Left ventricle myocardium inferior (tissue), 1 donor: ENCODE data around the gene MAP3K5. TPM values are rescaled to one million over a fixed set of nuclear protein-coding genes. Genes with fewer than 3 reads are reported as not detected.
"Not testable (repeated sequence)": the region's sequence is repeated elsewhere in the genome, so short reads cannot be mapped to it uniquely, and the experiment has no call there.

Experiments
- DNase-seq: peaks from one replicate; pipeline ENCODE4 v3.0.0-alpha.2; 2020
- H3K27ac ChIP-seq: fragments of 200-600 bp; replicated peaks from 2 replicates; pipeline ENCODE4 v1.8.0; 2021
- H3K27me3 ChIP-seq: fragments of 200-600 bp; 2 replicates; pipeline ENCODE4 v1.8.0; 2021; ENCODE audit warnings: low read depth
- H3K36me3 ChIP-seq: fragments of 200-600 bp; 2 replicates; pipeline ENCODE4 v1.8.0; 2021
- H3K4me1 ChIP-seq: fragments of 200-600 bp; 2 replicates; pipeline ENCODE4 v1.8.0; 2021
- H3K4me3 ChIP-seq: fragments of 200-600 bp; 2 replicates; pipeline ENCODE4 v1.8.0; 2021; ENCODE audit warnings: mild to moderate bottlenecking, moderate library complexity
- H3K9me3 ChIP-seq: fragments of 200-600 bp; replicated peaks from 2 replicates; pipeline ENCODE4 v1.8.0; 2021
- intact Hi-C: fragments of 100-400 bp; cut with micrococcal nuclease; formaldehyde crosslinking; loops from one replicate; pipeline ENCODE4 v1.11.0; 2022
- total RNA-seq: library from RNA; stranded (reverse); fragmentation: NEBNext Ultra II Directional; extraction: Animal tissue kit (Norgen Biotek cat#: 25700); gene quantifications from one replicate; pipeline ENCODE4 v1.2.1, GENCODE V29; 2021
- TF ChIP-seq, protein P1 (sequence below): fragments of 200-600 bp; IDR thresholded peaks from 2 replicates; pipeline ENCODE4 v1.8.0; 2021; ENCODE audit warnings: antibody characterized with exemption, mild to moderate bottlenecking, borderline replicate concordance
- donor health status: DM: no; HTN: yes; CAD: no; lungs with severe emphysema.

MAP3K5 gene
- total RNA-seq, 1 donor from 2014 or later, result 44.1 TPM

DNA sequence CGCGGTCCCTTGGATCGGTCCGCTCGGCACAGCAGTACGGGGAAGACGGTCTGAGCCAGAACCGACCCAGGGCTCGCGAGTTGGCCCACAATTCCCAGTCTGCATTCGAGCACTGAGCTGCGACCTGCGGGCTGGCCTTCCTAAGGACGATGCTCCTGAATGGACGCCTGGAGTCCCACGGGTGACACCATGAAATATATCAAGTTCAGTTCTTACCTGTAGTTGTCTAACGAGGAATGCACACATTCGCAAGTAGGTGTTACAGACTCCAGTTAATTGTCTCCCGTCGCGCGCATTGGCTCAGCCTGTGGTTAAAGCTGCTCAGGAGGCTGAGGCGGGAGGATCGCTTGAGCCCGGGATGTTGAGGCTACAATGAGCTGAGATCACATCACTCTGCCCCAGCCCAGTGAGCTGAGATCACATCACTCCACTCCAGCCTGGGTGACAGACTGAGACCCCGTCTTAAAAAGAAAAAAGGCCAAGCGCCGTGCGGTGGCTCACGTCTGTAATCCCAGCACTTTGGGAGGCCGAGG lies 30.9 kb upstream of the MAP3K5 start:
- no peaks in the 10 kb centered on the region for H3K27me3 ChIP-seq
- peak overlapping the region; percentile 97 for H3K27ac ChIP-seq
- intact Hi-C loops, result no loop called here
- peak overlapping the region; percentile 80 for H3K4me3 ChIP-seq
- DNase-seq, result no peak
- peaks cover 55% of the 10 kb centered on the region for H3K4me1 ChIP-seq
- H3K36me3 ChIP-seq, result peaks cover 7% of the 10 kb centered on the region
- TF ChIP-seq, protein P1, sequence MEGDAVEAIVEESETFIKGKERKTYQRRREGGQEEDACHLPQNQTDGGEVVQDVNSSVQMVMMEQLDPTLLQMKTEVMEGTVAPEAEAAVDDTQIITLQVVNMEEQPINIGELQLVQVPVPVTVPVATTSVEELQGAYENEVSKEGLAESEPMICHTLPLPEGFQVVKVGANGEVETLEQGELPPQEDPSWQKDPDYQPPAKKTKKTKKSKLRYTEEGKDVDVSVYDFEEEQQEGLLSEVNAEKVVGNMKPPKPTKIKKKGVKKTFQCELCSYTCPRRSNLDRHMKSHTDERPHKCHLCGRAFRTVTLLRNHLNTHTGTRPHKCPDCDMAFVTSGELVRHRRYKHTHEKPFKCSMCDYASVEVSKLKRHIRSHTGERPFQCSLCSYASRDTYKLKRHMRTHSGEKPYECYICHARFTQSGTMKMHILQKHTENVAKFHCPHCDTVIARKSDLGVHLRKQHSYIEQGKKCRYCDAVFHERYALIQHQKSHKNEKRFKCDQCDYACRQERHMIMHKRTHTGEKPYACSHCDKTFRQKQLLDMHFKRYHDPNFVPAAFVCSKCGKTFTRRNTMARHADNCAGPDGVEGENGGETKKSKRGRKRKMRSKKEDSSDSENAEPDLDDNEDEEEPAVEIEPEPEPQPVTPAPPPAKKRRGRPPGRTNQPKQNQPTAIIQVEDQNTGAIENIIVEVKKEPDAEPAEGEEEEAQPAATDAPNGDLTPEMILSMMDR, result no peak
- no peaks in the 10 kb centered on the region for H3K9me3 ChIP-seq

DNA sequence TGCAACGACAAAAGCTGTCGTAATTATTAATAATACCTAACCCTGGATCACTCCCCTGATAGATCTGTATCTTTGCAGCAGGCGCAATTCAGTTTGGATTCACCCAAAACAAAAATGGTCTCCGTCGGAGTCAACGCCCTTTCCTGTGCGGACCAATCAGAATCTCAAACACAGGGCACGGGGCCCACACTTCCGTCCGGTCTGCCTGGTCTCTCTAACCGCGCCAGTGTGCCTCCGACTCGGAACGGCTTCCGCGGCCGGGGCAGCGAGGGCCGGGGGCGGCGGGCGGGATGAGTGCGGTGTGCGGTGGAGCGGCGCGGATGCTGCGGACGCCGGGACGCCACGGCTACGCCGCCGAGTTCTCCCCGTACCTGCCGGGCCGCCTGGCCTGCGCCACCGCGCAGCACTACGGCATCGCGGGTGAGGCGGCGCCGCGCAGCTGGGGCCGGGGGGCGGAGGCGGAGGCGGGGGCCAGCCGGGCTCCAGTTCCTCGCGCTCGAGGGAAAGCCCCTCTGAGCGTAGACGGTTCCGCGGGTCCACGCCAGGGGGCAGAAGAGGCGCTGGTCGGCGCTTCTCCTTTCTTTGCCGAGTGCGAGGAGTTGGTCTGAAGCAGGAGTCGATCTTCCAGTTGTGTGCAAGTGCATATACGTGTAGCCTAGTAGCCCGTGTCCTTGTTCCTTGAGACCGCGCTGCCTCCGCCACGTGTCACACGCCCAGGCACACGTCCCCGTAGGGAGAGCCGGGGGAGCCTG lies 30.3 kb upstream of the MAP3K5 start, which contains the start of gene PEX7:
Gene PEX7, plus strand, starts transcription at position 217 of the 752 bp plus-strand sequence. Its CDS starts 74 bp downstream, at position 291.
- Histone ChIP-seq H3K36me3 (peaks cover 7% of the 10 kb centered on the region), H3K4me3 (peak within 1 kb of the TSS; percentile 80), H3K27ac (peak within 1 kb of the TSS; percentile 97), H3K27me3 (no peaks in the 10 kb centered on the region), H3K9me3 (no peaks in the 10 kb centered on the region), H3K4me1 (peaks cover 50% of the 10 kb centered on the region)
- DNase-seq, result peak; percentile 92
- TF ChIP-seq, protein P1, result peak; percentile 78
- intact Hi-C loops, result no loop called here

DNA sequence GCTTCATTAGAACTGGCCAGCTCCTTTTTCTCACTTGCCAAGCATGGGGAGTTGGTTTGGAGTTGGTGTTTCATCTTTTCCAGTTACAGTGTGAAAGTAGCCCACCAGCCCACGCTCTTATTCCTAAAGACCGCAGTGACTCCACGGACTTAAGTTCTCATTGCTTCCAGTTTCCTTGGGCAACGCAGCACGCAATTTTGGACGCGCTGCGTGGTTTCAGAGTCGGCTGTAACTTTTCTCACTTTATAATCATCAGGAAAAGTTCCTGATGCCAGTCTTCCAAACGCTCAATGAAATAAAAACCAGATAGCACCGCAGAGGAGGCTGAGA lies 29.7 kb upstream of the MAP3K5 start:
- H3K27me3 ChIP-seq, result no peaks in the 10 kb centered on the region
- H3K4me1 ChIP-seq, result peaks cover 49% of the 10 kb centered on the region
- DNase-seq, result no peak
- peak overlapping the region; percentile 97 for H3K27ac ChIP-seq
- TF ChIP-seq, protein P1, result no peak
- intact Hi-C loops, result no loop called here
- H3K4me3 ChIP-seq, result peak overlapping the region; percentile 80
- H3K9me3 ChIP-seq, result no peaks in the 10 kb centered on the region
- peaks cover 7% of the 10 kb centered on the region for H3K36me3 ChIP-seq

DNA sequence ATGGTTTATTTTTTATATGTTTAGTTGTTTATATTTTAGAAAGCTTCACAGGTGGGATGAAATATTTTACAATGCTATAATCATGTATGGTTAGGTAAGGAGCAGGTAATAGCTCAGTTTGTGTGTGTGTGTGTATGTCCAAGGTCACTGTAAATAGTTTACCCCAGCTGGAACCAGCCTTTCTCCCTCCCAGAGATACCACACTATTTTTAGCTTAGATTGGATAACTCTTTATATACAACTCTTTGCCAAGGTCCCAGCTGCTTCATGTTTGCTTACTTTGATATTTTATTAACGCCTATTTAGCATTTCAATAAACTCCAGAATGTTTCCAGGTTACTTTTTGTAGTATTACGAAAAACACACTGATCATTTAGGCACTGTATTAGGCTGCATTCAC lies 28.3 kb upstream of the MAP3K5 start:
- Histone ChIP-seq H3K4me3 (no peak overlapping the region), H3K27ac (peak overlapping the region; percentile 97), H3K36me3 (peaks cover 2% of the 10 kb centered on the region), H3K9me3 (peaks cover 1% of the 10 kb centered on the region), H3K27me3 (no peaks in the 10 kb centered on the region), H3K4me1 (peaks cover 40% of the 10 kb centered on the region)
- TF ChIP-seq, protein P1, result no peak
- intact Hi-C loops, result no loop called here
- no peak for DNase-seq

DNA sequence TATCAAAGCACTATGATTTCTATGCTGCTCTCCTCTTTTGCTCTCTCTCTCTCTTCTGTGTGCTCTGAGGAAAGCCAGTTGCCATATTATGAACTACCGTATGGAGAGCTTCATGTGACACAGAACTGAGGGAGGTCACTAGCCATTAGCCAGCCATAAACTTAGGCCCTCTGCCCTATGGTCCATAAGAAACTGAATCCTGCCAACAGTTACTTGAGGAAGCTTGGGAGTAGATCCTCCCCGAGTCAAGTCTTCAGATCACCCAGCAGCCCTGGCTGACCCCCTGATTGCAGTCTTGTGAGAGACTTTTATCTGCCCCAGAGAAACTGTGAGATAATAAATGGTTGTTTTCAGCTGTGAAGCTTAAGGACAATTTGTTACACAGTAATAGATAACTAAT lies 24.4 kb upstream of the MAP3K5 start:
- DNase-seq, result no peak
- Histone ChIP-seq H3K4me1 (peaks cover 26% of the 10 kb centered on the region), H3K9me3 (peaks cover 3% of the 10 kb centered on the region), H3K27me3 (no peaks in the 10 kb centered on the region), H3K4me3 (no peak overlapping the region), H3K36me3 (no peaks in the 10 kb centered on the region), H3K27ac (no peak overlapping the region)
- intact Hi-C loops, result no loop called here
- TF ChIP-seq, protein P1, result no peak

GRCh38 chr6:136815608-136816007 lies 23.3 kb upstream of the MAP3K5 start:
- H3K4me1 ChIP-seq, result peaks cover 21% of the 10 kb centered on the region
- H3K27ac ChIP-seq, intact Hi-C loops, H3K4me3 ChIP-seq, H3K36me3 ChIP-seq, DNase-seq, H3K27me3 ChIP-seq, H3K9me3 ChIP-seq: not testable (repeated sequence)
